IPS-18c (cell line): Measurements from ENCODE around the gene TMEM223.
"Not testable (repeated sequence)": the region's sequence is repeated elsewhere in the genome, so short reads cannot be mapped to it uniquely, and the experiment has no call there.

ENCODE experiments used
- H3K4me3 ChIP-seq: 2 replicates; pipeline ENCODE4 v1.7.0; 2013; ENCODE audit warnings: low read depth, mild to moderate bottlenecking, low read length, moderate library complexity; ENCODE audit not compliant: insufficient read depth
- H3K9me3 ChIP-seq: one replicate; pipeline ENCODE4 v1.6.1; 2013; ENCODE audit warnings: mild to moderate bottlenecking, low read length, moderate library complexity; ENCODE audit not compliant: control insufficient read depth, insufficient read depth

Gene TMEM223

DNA sequence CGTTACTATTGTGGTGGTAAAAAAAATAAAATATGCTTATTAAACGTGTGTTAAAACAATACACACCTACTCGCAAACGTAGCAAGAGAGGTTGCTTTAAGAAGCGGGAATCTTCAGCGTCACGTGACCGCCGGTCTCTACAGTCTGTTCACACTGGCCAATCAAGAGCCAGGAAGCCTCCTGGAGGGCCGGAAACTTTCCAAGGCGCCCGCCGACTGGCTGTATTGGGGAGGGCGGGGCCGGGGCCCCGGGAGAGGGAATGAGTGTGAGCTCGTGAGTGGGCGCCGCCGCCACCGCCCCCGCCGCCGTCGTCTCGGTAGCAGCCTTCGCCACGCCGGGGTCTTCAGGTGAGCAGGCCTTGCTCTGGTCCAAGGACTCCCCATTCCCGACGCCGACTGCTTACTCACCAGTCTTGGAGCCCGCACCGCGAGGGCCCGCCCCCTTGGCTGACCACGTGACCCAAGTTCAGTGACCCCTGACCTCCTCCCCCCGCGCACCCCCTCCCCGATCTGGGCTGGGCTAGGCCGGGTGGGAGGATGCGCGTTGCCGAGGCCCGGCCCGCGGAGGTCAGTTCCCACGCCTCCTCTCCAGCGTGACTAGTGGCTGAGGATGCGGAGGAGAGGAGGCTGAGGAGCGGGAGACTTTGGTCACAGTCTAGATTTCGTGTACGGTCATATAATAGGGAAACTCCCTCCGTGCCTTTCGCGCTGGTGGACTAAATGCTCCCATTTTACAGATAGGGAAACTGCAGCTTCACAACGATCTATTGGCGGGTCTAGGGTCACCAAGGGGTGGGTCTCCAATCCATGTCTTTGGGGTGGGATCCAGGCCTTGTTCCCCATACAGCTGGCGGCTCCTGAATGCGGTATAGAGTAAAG lies 20.4 kb downstream of the TMEM223 start, which contains the start of gene TAF6L:
TAF6L (plus strand) TSS at position 253 of the 878 bp plus-strand sequence. CDS start 4,388 bp downstream, outside the sequence.
- H3K9me3 ChIP-seq: no peaks in the 10 kb centered on the region
- peak within 1 kb of the TSS; percentile 79 for H3K4me3 ChIP-seq

DNA sequence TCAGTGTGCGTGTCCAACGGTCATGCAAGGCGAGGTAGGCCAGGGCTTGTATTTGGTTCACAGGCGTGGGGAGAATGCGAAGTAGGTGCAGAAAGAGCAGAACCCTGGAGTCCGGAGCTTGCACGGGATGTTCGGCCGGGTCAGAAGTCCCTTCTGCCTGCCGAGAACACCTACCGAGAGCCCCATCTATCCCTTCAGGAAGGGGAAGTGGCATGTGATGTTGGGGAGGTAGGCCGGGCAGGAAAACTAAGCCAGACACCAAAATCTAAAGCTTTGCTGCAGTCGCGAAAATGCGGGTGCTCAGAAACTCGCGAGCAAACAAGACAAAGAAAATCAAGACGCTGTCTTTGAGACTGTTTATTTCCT lies 21.0 kb downstream of the TMEM223 start:
- peak overlapping the region; percentile 79 for H3K4me3 ChIP-seq
- H3K9me3 ChIP-seq: no peaks in the 10 kb centered on the region

- H3K4me3 ChIP-seq, H3K9me3 ChIP-seq: not testable (repeated sequence)
These were observed 31.0 kb downstream of the TMEM223 start for GRCh38 chr11:62760867-62761227.

DNA sequence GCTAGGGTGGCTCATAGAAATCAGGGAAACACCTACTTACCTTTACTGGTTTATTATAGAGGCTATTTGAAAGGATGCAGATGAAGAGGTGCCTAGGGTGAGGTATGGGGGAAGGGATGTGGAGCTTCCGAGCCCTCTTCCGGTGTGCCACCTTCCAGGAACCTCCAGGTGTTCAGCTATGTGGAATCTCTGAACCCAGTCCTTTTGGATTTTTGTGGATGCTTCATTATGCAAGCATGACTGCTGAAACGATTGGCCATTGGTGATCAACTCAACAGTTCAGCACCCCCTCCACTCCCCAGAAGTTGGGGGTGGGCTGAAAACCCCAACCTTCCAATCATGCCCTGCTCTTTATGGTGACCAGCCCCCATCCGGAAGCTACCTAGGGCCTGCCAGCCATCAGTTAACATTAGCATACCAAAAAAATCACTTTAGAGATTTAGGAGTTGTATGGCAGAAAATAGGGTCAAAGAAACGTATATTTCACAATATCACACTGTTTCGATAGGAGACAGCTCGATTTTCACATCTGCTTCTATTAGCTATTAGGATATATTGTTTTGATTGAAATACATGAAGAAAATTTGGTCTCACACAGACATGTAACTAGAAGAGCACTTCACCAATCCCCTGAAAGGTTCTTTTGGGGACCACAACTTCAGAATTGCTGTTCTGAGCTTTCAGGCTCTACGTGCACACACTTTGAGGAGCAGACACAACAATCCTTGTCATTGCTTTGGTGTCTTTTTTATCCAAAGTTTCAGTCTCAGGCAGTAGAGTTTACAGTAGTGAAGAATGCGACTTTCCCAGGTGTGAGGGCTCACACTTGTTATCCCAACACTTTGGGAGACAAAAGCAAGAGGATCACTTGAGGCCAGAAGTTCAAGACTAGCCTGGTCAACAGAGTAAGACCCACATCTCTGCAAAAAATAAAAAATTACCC lies 33.7 kb downstream of the TMEM223 start:
- Histone ChIP-seq H3K9me3 (no peaks in the 10 kb centered on the region), H3K4me3 (peak overlapping the region; percentile 31; the same call in 1 of the 2 replicates)

DNA sequence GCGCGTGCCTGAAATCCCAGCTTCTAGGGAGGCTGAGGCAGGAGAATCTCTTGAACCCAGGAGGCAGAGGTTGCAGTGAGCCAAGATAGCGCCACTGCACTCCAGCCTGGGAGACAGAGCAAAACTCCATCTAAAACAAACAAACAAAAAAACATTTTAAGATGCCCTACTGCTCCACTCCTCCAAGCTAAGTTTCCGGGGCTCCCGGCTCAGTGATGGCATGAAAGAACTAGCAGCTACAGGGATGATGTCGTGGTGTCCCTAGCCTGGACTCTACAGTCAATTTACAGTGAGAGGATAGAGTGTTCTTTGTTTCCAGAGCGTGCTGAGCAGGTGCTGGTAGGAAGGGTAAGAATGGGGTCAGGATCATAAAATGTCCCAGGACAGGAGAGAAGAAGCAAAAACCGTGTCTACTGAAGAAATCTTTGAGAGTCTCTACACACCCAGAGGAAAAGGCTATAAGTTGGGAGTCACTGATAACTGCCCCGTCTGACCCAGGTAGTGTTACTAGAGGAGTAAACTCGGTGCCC lies 36.7 kb downstream of the TMEM223 start:
- no peaks in the 10 kb centered on the region for H3K9me3 ChIP-seq
- no peak overlapping the region for H3K4me3 ChIP-seq

DNA sequence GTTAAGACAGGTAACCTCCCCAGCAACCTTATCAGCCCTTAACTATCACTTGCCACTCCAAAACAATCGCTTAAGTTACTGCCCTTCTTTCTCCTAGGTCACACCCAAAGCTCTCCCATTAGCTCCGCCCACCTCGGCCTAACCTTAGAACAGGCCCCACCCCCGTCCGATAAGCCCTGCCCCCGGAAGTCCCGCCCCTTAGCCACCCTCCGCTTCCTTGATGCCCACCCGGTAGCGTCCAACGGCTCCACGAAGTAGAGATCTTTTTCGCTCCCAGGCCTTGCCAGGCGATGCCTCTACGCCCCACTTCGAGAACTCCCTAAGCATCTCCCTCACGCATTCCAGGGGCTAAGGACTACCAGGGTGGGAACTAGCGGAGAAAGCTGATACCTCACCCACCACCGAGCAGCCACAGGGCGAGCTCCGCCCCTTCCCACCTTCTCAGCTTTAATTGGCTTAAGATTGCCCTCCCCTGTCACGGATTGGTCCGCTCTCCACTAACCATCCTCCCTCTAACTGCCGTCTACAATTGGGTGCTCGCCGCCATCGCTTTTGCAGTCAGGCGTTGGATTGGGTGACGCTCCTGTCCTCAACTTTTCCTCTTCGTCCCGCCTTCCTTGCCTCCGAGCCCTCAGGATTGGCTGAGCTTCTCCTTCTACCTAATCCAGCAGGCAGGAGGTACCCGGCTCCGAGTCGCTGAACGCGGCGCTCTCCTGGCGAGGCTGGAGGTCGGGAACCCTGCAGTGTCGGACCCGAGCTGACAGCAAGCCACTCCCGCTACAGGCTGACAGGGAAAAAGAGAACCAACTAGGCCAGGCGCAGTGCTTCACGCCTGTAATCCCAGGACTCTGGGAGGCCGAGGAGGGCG lies 37.8 kb downstream of the TMEM223 start, which contains the start of gene ZBTB3:
ZBTB3 (minus strand) TSS at position 425 of the 868 bp plus-strand sequence. CDS start 496 bp downstream, outside the sequence.
- Histone ChIP-seq H3K9me3 (no peaks in the 10 kb centered on the region), H3K4me3 (peak within 1 kb of the TSS; percentile 99)

GRCh38 chr11:62752994-62753735 lies 38.6 kb downstream of the TMEM223 start:
- H3K4me3 ChIP-seq: peak overlapping the region; percentile 99
- no peaks in the 10 kb centered on the region for H3K9me3 ChIP-seq

- Histone ChIP-seq H3K4me3 (no peak overlapping the region), H3K9me3 (no peaks in the 10 kb centered on the region)
These were observed 39.5 kb downstream of the TMEM223 start for GRCh38 chr11:62752177-62752785.

DNA sequence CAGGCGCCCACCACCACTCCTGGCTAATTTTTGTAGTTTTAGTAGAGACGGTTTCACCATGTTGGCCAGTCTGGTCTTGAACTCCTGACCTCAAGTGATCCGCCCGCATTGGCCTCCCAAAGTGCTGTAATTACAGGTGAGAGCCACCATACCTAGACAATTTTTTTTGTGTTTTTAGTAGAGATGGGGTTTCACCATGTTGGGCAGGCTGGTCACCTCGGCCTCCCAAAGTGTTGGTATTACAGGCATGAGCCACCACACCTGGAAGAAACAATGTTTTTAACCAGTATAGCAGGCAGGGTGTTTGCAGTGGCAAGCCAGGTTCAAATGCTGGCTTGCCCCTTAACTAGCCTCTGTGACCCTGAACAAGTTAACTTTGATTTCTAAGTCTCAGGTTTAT lies 41.9 kb downstream of the TMEM223 start:
- H3K4me3 ChIP-seq, H3K9me3 ChIP-seq: not testable (repeated sequence)

DNA sequence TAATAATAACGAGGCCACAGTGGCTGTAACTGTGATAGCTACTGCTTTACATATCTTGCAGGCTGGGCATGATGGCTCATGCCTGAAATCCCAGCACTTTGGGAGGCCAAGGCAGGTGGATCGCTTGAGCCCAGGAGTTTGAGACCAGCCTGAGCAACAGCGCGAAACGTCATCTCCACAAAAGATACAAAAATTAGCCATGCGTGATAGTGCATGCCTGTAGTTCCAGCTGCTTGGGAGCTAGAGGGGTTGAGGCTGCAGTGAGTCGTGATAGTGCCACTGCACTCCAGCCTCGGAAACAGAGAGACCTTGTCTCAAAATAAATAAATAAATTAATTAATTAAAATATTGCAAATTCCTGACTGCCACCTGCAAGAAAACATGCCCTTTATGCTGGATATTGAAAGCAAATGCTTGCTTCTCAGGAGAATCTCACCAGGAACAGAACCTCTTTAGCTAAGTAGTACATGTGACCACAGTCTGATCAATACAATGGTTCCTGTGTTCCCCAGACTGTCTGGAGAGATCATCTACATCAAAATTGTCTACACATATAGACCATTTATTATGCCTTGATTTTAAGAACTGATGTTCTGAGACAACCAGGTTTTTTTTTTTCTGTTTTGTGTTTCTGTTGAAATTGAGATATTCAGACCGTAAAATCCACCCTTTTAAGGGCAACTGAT lies 44.2 kb downstream of the TMEM223 start:
- peaks cover 3% of the 10 kb centered on the region for H3K9me3 ChIP-seq
- no peak overlapping the region for H3K4me3 ChIP-seq
